MCF 10A (cell line): ENCODE results near the gene RIN2. TPM values are rescaled to one million over a fixed set of nuclear protein-coding genes. Genes with fewer than 3 reads are reported as not detected.

Experiments used
- BruUV-seq: library from RNA; stranded (reverse); fragments of 400-500 nt; replicated peaks from 2 replicates; lab custom pipeline; 2021; lab: Mats Ljungman, UMichigan
- CTCF ChIA-PET: fragments of 300-600 bp; sonication (Branson Sonifier 250); formaldehyde crosslinking; extraction: SDS; loops from one replicate; lab custom pipeline; 2021; ENCODE audit warnings: antibody characterized with exemption, inconsistent platforms; lab: Yijun Ruan, JAX
- POLR2A ChIA-PET: fragments of 300-600, 350-650 bp; sonication (Branson Sonifier 250); formaldehyde crosslinking; extraction: SDS; loops from one replicate; lab custom pipeline; 2020; ENCODE audit warnings: antibody characterized with exemption, inconsistent platforms; lab: Yijun Ruan, JAX
- DNase-seq: peaks from one replicate; pipeline ENCODE4 v3.0.0-alpha.2; 2018; ENCODE audit not compliant: unreplicated experiment
- H3K27ac Mint-ChIP-seq: one replicate; pipeline ENCODE4 v1.8.0; 2022; ENCODE audit warnings: mild to moderate bottlenecking, low read depth, mixed read lengths; ENCODE audit not compliant: unreplicated experiment
- H3K27me3 Mint-ChIP-seq: one replicate; pipeline ENCODE4 v1.8.0; 2022; ENCODE audit warnings: mixed read lengths; ENCODE audit not compliant: insufficient read depth, unreplicated experiment
- H3K36me3 Mint-ChIP-seq: one replicate; pipeline ENCODE4 v1.8.0; 2022; ENCODE audit warnings: mild to moderate bottlenecking, moderate library complexity, mixed read lengths; ENCODE audit not compliant: insufficient read depth, unreplicated experiment
- H3K4me1 Mint-ChIP-seq: one replicate; pipeline ENCODE4 v1.8.0; 2022; ENCODE audit warnings: mixed read lengths; ENCODE audit not compliant: insufficient read depth, unreplicated experiment
- H3K4me3 Mint-ChIP-seq: one replicate; pipeline ENCODE4 v1.8.0; 2022; ENCODE audit warnings: mild to moderate bottlenecking, moderate library complexity, mixed read lengths; ENCODE audit not compliant: unreplicated experiment
- H3K9me3 Mint-ChIP-seq: one replicate; pipeline ENCODE4 v1.8.0; 2022; ENCODE audit warnings: mixed read lengths; ENCODE audit not compliant: unreplicated experiment
- intact Hi-C: fragments of 100-400 bp; cut with micrococcal nuclease; formaldehyde crosslinking; loops from 2 replicates; pipeline ENCODE4 v1.14.1; 2022
- total RNA-seq: library from RNA; stranded (reverse); gene quantifications from 2 replicates; pipeline ENCODE4 v1.2.3, GENCODE V29; 2022
- TF ChIP-seq, protein P1 (sequence below): fragments of 200-600 bp; IDR thresholded peaks from one replicate; pipeline ENCODE4 v1.8.0; 2022; ENCODE audit warnings: antibody characterized with exemption, mild to moderate bottlenecking; ENCODE audit not compliant: unreplicated experiment

RIN2 gene
- total RNA-seq, 1 experiment from 2014 or later, result 23.9 TPM

DNA sequence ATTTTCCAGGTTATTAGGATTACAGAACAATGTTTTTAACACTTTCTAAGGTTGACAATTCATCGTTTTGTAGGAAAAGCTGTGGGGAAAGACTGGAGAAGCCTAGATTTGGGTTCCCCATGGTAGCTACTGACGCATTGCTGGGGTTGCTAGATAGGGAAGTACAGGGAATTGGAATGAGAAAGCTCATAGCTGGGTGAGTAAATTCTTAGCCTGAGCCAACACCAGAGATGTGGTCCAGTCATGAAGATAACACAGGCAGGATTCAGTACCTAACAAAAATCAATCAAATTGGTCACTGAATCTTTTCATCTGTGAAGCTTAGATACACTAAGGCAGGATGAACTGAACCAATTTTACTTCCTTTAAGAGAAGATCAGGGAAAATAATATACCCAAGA lies 35.7 kb downstream of the RIN2 start:
- CTCF ChIA-PET, result interaction anchor here (0.6 to 1.4 kb wide), 3 partner anchors 8 to 242 kb away, joined by 3 to 5 read pairs (median 4); no protein-coding TSS in a partner anchor
- Mint-ChIP-seq H3K4me1 (peaks cover 15% of the 10 kb centered on the region), H3K27ac (no peak overlapping the region), H3K9me3 (peaks cover 13% of the 10 kb centered on the region), H3K27me3 (no peaks in the 10 kb centered on the region), H3K36me3 (no peaks in the 10 kb centered on the region), H3K4me3 (no peak overlapping the region)
- TF ChIP-seq, protein P1, sequence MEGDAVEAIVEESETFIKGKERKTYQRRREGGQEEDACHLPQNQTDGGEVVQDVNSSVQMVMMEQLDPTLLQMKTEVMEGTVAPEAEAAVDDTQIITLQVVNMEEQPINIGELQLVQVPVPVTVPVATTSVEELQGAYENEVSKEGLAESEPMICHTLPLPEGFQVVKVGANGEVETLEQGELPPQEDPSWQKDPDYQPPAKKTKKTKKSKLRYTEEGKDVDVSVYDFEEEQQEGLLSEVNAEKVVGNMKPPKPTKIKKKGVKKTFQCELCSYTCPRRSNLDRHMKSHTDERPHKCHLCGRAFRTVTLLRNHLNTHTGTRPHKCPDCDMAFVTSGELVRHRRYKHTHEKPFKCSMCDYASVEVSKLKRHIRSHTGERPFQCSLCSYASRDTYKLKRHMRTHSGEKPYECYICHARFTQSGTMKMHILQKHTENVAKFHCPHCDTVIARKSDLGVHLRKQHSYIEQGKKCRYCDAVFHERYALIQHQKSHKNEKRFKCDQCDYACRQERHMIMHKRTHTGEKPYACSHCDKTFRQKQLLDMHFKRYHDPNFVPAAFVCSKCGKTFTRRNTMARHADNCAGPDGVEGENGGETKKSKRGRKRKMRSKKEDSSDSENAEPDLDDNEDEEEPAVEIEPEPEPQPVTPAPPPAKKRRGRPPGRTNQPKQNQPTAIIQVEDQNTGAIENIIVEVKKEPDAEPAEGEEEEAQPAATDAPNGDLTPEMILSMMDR, result no peak
- POLR2A ChIA-PET, result no interaction called here
- no peak for DNase-seq
- no TSS peak for BruUV-seq
- intact Hi-C loops, result no loop called here

DNA sequence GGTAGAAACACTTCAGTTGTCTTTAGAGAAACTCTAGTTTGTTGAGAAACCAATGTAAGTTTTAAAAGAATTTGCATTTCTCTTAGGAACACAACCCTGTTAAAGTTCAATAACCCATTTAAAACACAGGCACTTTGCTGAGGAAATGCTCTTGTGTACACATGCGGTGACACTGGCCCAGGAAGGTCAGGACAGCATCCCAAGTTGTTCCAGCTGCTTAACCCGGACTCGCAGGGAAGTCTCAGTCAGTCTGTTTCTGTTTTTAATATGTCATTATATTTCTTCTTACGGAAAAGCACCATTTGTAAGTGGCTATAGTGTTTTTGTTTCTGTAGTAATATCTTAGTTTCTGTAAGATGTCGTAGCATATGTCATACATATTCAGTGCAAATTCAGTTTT lies 36.9 kb downstream of the RIN2 start:
- peaks cover under 1% of the 10 kb centered on the region for H3K9me3 Mint-ChIP-seq
- no peak overlapping the region for H3K27ac Mint-ChIP-seq
- POLR2A ChIA-PET, result no interaction called here
- intact Hi-C loops, result no loop called here
- CTCF ChIA-PET, result interaction anchor here (3.7 kb wide), 1 partner anchor 10 kb away, joined by 34 read pairs; no protein-coding TSS in a partner anchor
- peaks cover 7% of the 10 kb centered on the region for H3K4me1 Mint-ChIP-seq
- TF ChIP-seq, protein P1, result no peak
- no peak overlapping the region for H3K4me3 Mint-ChIP-seq
- BruUV-seq, result no TSS peak
- DNase-seq, result no peak
- H3K36me3 Mint-ChIP-seq, result no peaks in the 10 kb centered on the region
- H3K27me3 Mint-ChIP-seq, result no peaks in the 10 kb centered on the region

DNA sequence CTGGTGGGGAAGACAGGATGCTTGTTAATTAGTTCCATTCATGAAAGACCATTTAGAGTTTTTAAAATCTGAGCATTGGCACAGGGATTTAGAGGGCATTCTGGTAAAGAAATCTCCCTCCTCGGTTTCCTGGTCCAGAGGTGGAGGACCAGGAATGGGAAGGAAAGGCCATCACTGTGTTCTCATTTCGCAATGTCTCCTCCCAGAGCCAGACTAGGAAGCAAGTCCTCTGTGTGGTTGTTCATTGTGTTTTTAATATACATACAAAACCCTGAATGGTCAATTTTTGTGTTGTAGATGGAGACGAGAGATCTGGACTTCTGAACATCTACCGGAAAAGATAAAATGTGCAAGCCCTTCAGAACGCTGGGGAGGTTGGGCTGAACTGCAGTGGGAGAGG lies 41.3 kb downstream of the RIN2 start:
- H3K27me3 Mint-ChIP-seq, result no peaks in the 10 kb centered on the region
- intact Hi-C loops, result no loop called here
- ChIA-PET CTCF (interaction anchor here (0.7 to 6.4 kb wide), 4 partner anchors 9 to 106 kb away, joined by 3 to 31 read pairs (median 3); no protein-coding TSS in a partner anchor), POLR2A (interaction anchor here (1.2 to 2.2 kb wide), 2 partner anchors 14 to 73 kb away, joined by 5 to 9 read pairs; no protein-coding TSS in a partner anchor)
- H3K36me3 Mint-ChIP-seq, result no peaks in the 10 kb centered on the region
- no TSS peak for BruUV-seq
- H3K4me3 Mint-ChIP-seq, result no peak overlapping the region
- DNase-seq, result no peak
- H3K4me1 Mint-ChIP-seq, result peaks cover 8% of the 10 kb centered on the region
- H3K27ac Mint-ChIP-seq, result no peak overlapping the region
- no peaks in the 10 kb centered on the region for H3K9me3 Mint-ChIP-seq
- TF ChIP-seq, protein P1, result no peak

DNA sequence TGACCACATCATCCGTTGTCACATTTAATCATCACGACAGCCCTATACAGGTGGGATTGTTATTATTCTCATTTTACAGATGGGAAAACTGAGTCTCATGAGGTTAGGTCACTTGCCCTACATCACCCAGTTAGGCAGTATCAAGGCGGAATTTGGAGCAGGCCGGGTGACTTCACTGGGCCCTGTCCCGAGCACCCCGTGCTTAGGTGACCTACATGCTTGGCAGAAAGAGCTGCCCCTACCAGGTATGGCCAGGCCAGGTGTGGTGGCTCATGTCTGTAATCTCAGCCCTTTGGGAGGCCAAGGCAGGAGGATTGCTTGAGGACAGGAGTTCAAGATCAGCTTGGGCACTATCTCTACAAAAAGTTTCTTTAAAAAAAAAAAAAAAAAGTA lies 44.0 kb downstream of the RIN2 start:
- H3K36me3 Mint-ChIP-seq, result no peaks in the 10 kb centered on the region
- H3K4me1 Mint-ChIP-seq, result peaks cover 18% of the 10 kb centered on the region
- CTCF ChIA-PET, result interaction anchor here (0.7 to 7.4 kb wide), 12 partner anchors 11 to 1536 kb away, joined by 3 to 65 read pairs (median 6); no protein-coding TSS in a partner anchor
- no TSS peak for BruUV-seq
- no peak for DNase-seq
- no peaks in the 10 kb centered on the region for H3K9me3 Mint-ChIP-seq
- intact Hi-C loops, result no loop called here
- H3K4me3 Mint-ChIP-seq, result no peak overlapping the region
- H3K27me3 Mint-ChIP-seq, result no peaks in the 10 kb centered on the region
- H3K27ac Mint-ChIP-seq, result peak overlapping the region; percentile 9
- POLR2A ChIA-PET, result interaction anchor here (0.6 to 2.6 kb wide), 6 partner anchors 10 to 192 kb away, joined by 3 to 8 read pairs (median 4); no protein-coding TSS in a partner anchor
- TF ChIP-seq, protein P1, result no peak
